Measurements from ENCODE around the gene RILPL1.
"Not testable (repeated sequence)": the region's sequence is repeated elsewhere in the genome, so short reads cannot be mapped to it uniquely, and the experiment has no call there.

The RILPL1 gene

GRCh38 chr12:123529686-123530085, 3.8 kb downstream of the RILPL1 start:
- DNase-seq, result no peak

- no peak for DNase-seq
Observed at GRCh38 chr12:123528858-123529257, 4.7 kb downstream of the RILPL1 start.

- no peak for DNase-seq
Observed at GRCh38 chr12:123526542-123527080, 6.9 kb downstream of the RILPL1 start.

- no peak for DNase-seq
Observed at GRCh38 chr12:123524378-123524777, 9.1 kb downstream of the RILPL1 start.

- no peak for DNase-seq
Observed at GRCh38 chr12:123523518-123523917, 10.0 kb downstream of the RILPL1 start.

GRCh38 chr12:123522164-123522563, 11.4 kb downstream of the RILPL1 start:
- DNase-seq, result no peak

GRCh38 chr12:123520567-123521474, 12.7 kb downstream of the RILPL1 start:
- DNase-seq, result no peak

GRCh38 chr12:123519141-123520001, 14.1 kb downstream of the RILPL1 start:
- DNase-seq, result no peak

GRCh38 chr12:123516216-123516780, 17.2 kb downstream of the RILPL1 start:
- no peak for DNase-seq

- not testable (repeated sequence) for DNase-seq
Observed at GRCh38 chr12:123514582-123515221, 18.8 kb downstream of the RILPL1 start.

GRCh38 chr12:123513805-123514204, 19.7 kb downstream of the RILPL1 start:
- no peak for DNase-seq

- no peak for DNase-seq
Observed at GRCh38 chr12:123512838-123513665, 20.5 kb downstream of the RILPL1 start.

- no peak for DNase-seq
Observed at GRCh38 chr12:123506843-123507236, 26.7 kb downstream of the RILPL1 start.

GRCh38 chr12:123506059-123506842, 27.3 kb downstream of the RILPL1 start:
- DNase-seq, result no peak

- no peak for DNase-seq
Observed at GRCh38 chr12:123502163-123502704, 31.3 kb downstream of the RILPL1 start.

GRCh38 chr12:123499332-123499731, 34.2 kb downstream of the RILPL1 start:
- no peak for DNase-seq

- DNase-seq, result no peak
Observed at GRCh38 chr12:123498126-123498825, 35.2 kb downstream of the RILPL1 start.

GRCh38 chr12:123497065-123497464, 36.5 kb downstream of the RILPL1 start:
- DNase-seq, result no peak

GRCh38 chr12:123494124-123494851, 39.2 kb downstream of the RILPL1 start:
- no peak for DNase-seq

Data from cortex of kidney (tissue), 1 donor.